Mammary epithelial cell (primary cell): ENCODE results near the gene CST3.

Experiments used
- CTCF ChIP-seq, 2 donors: IDR thresholded peaks in 1 of 2; conservative IDR thresholded peaks in 1 of 2; 2 replicates each; pipeline ENCODE4 v1.5.1; 2011 to 2012; ENCODE audit warnings: inconsistent platforms in 2 of 2, low read length in 2 of 2, mild to moderate bottlenecking in 2 of 2, control low read depth in 1 of 2, low read depth in 1 of 2; ENCODE audit not compliant: insufficient read depth in 1 of 2; ENCODE audit errors: extremely low read depth in 1 of 2
- EZH2 ChIP-seq: IDR thresholded peaks from 2 replicates; pipeline ENCODE4 v1.6.1; 2012; ENCODE audit warnings: low read length, inconsistent platforms, borderline replicate concordance

GRCh38 chr20:23643659-23644058 lies 5.9 kb upstream of the CST3 start:
- no peak for TF ChIP-seq EZH2
- no peak for TF ChIP-seq CTCF (conservative IDR thresholded peaks at IDR 0.05 in 1 of 2, IDR thresholded peaks at IDR 0.05 in 1 of 2; ENCODE audit: extremely low read depth in 1 of 2, insufficient read depth in 1 of 2, low read depth in 1 of 2, low read length in 2 of 2)
